WTC11 (cell line): ENCODE results near the gene RPTOR. TPM values are rescaled to one million over a fixed set of nuclear protein-coding genes. Genes with fewer than 3 reads are reported as not detected.

ENCODE experiments used
- ATAC-seq: fragments of 200-7000 bp; cut with Tn5 transposase; 2 replicates; pipeline ENCODE4 v1.10.0; 2021; ENCODE audit warnings: mild to moderate bottlenecking, moderate library complexity
- CTCF ChIA-PET: fragments of 300-600 bp; sonication (Branson Sonifier 250); formaldehyde crosslinking; loops from one replicate; lab custom pipeline; 2021; ENCODE audit warnings: antibody characterized with exemption; lab: Charles Lee
- POLR2A ChIA-PET: fragments of 350-600 bp; sonication (Branson Sonifier 250); formaldehyde crosslinking; loops from one replicate; lab custom pipeline; 2021; ENCODE audit warnings: antibody characterized with exemption; lab: Charles Lee
- DNase-seq: peaks from one replicate; pipeline ENCODE4 v3.0.0; 2021; ENCODE audit warnings: low spot score
- H3K27ac Mint-ChIP-seq: 2 replicates; pipeline ENCODE4 v1.8.0; 2021; ENCODE audit warnings: mixed read lengths
- H3K27me3 Mint-ChIP-seq: 2 replicates; pipeline ENCODE4 v1.8.0; 2021; ENCODE audit warnings: low read depth, mild to moderate bottlenecking, moderate library complexity, mixed read lengths
- H3K36me3 Mint-ChIP-seq: 2 replicates; pipeline ENCODE4 v1.8.0; 2021; ENCODE audit warnings: mixed read lengths
- H3K4me1 Mint-ChIP-seq: 2 replicates; pipeline ENCODE4 v1.8.0; 2022; ENCODE audit warnings: mixed read lengths
- H3K4me3 Mint-ChIP-seq: 2 replicates; pipeline ENCODE4 v1.8.0; 2021; ENCODE audit warnings: mild to moderate bottlenecking, moderate library complexity, mixed read lengths
- H3K9me3 Mint-ChIP-seq: 2 replicates; pipeline ENCODE4 v1.8.0; 2021; ENCODE audit warnings: mixed read lengths
- CDX4 ChIP-seq: fragments of 250-450 bp; sonication (Bioruptor Pico); IDR thresholded peaks from 2 replicates; pipeline ENCODE4 v1.9.0; 2021; ENCODE audit warnings: moderate library complexity, mild to moderate bottlenecking, inconsistent platforms, borderline replicate concordance
- E2F5 ChIP-seq: sonication (generic); formaldehyde crosslinking; IDR thresholded peaks from 2 replicates; pipeline ENCODE4 v1.8.1; 2022; ENCODE audit warnings: mild to moderate bottlenecking, moderate library complexity, missing genetic modification reagents
- GABPB1 ChIP-seq: sonication (generic); formaldehyde crosslinking; IDR thresholded peaks from 2 replicates; pipeline ENCODE4 v1.8.1; 2023; ENCODE audit warnings: mild to moderate bottlenecking, missing genetic modification reagents
- HMGXB4 ChIP-seq: sonication (generic); formaldehyde crosslinking; IDR thresholded peaks from 2 replicates; pipeline ENCODE4 v1.8.1; 2023; ENCODE audit warnings: mild to moderate bottlenecking, moderate library complexity, missing genetic modification reagents
- MXD4 ChIP-seq: fragments of 250-450 bp; sonication (Bioruptor Pico); IDR thresholded peaks from 2 replicates; pipeline ENCODE4 v1.8.0; 2021; ENCODE audit warnings: mild to moderate bottlenecking, moderate library complexity, borderline replicate concordance
- NFYB ChIP-seq: sonication (generic); formaldehyde crosslinking; conservative IDR thresholded peaks from 2 replicates; pipeline ENCODE4 v1.8.0; 2022; ENCODE audit warnings: low read depth, missing genetic modification reagents
- PRRX2 ChIP-seq: fragments of 250-450 bp; sonication (Bioruptor Pico); IDR thresholded peaks from 2 replicates; pipeline ENCODE4 v1.8.0; 2021; ENCODE audit warnings: mild to moderate bottlenecking
- TEAD4 ChIP-seq: sonication (generic); formaldehyde crosslinking; IDR thresholded peaks from 2 replicates; pipeline ENCODE4 v1.8.0; 2022; ENCODE audit warnings: mild to moderate bottlenecking, missing genetic modification reagents
- ZNF121 ChIP-seq: sonication (generic); formaldehyde crosslinking; IDR thresholded peaks from 2 replicates; pipeline ENCODE4 v1.8.0; 2023; ENCODE audit warnings: missing genetic modification reagents
- ZNF138 ChIP-seq: sonication (generic); formaldehyde crosslinking; conservative IDR thresholded peaks from 2 replicates; pipeline ENCODE4 v1.8.1; 2022; ENCODE audit warnings: mild to moderate bottlenecking, moderate library complexity, missing genetic modification reagents
- ZNF232 ChIP-seq: sonication (generic); formaldehyde crosslinking; IDR thresholded peaks from 2 replicates; pipeline ENCODE4 v1.8.0; 2022; ENCODE audit warnings: mild to moderate bottlenecking, missing genetic modification reagents
- ZSCAN18 ChIP-seq: fragments of 250-450 bp; sonication (Bioruptor Pico); IDR thresholded peaks from 2 replicates; pipeline ENCODE4 v2.1.2; 2022; ENCODE audit warnings: mild to moderate bottlenecking, moderate library complexity
- total RNA-seq: library from RNA; stranded (reverse); gene quantifications from 3 replicates; pipeline ENCODE4 v1.2.3, GENCODE V29; 2021
- TF ChIP-seq, protein P1 (sequence below): sonication (generic); formaldehyde crosslinking; IDR thresholded peaks from 2 replicates; pipeline ENCODE4 v1.8.0; 2022; ENCODE audit warnings: mild to moderate bottlenecking, missing genetic modification reagents
- TF ChIP-seq, protein P2 (sequence below): sonication (generic); formaldehyde crosslinking; IDR thresholded peaks from 2 replicates; pipeline ENCODE4 v1.8.0; 2022; ENCODE audit warnings: mild to moderate bottlenecking, missing genetic modification reagents
- TF ChIP-seq, protein P3 (sequence below): fragments of 250-450 bp; sonication (Bioruptor Pico); conservative IDR thresholded peaks from 2 replicates; pipeline ENCODE4 v1.9.0; 2021; ENCODE audit warnings: mild to moderate bottlenecking

Gene RPTOR
- total RNA-seq, 1 experiment from 2014 or later: 41.0 TPM

DNA sequence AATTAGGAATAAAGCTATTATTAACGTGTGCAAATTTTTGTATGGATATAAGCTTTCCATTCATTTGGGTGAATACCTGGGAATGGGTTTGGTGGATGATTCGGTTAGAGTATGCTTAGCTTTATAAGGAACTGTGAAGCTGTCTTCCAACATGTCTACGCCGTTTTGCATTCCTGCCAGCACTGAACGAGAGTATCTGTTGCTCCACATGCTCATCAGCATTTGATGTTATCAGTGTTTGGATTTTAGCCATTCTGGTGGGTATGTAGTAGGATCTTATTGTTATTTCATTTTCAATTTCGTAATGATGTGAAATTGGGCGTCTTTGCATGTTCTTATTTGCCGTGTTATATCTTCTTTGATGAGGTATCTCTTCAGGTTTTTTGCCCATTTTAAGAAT, 168.0 kb downstream of the RPTOR start (continued):
- TF ChIP-seq, protein P1, sequence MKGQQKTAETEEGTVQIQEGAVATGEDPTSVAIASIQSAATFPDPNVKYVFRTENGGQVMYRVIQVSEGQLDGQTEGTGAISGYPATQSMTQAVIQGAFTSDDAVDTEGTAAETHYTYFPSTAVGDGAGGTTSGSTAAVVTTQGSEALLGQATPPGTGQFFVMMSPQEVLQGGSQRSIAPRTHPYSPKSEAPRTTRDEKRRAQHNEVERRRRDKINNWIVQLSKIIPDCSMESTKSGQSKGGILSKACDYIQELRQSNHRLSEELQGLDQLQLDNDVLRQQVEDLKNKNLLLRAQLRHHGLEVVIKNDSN (CRISPR knock-in tag): no peak

- ATAC-seq (no peak), DNase-seq (no peak)
- POLR2A ChIA-PET: no interaction called here
- CTCF ChIA-PET: interaction anchor here (0.8 to 1.0 kb wide), 2 partner anchors 11 to 182 kb away, joined by 3 to 4 read pairs; no protein-coding TSS in a partner anchor
- H3K27ac Mint-ChIP-seq: no peak overlapping the region; the same call in 1 of the 2 replicates
- H3K4me1 Mint-ChIP-seq: peaks cover 30% of the 10 kb centered on the region
- H3K9me3 Mint-ChIP-seq: peaks cover 3% of the 10 kb centered on the region; the same call in 1 of the 2 replicates
- no peak for TF ChIP-seq E2F5 (CRISPR knock-in tag)
- TF ChIP-seq MXD4: no peak
- TF ChIP-seq, protein P2, sequence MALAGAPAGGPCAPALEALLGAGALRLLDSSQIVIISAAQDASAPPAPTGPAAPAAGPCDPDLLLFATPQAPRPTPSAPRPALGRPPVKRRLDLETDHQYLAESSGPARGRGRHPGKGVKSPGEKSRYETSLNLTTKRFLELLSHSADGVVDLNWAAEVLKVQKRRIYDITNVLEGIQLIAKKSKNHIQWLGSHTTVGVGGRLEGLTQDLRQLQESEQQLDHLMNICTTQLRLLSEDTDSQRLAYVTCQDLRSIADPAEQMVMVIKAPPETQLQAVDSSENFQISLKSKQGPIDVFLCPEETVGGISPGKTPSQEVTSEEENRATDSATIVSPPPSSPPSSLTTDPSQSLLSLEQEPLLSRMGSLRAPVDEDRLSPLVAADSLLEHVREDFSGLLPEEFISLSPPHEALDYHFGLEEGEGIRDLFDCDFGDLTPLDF (CRISPR knock-in tag): no peak
- TF ChIP-seq NFYB (CRISPR knock-in tag): no peak
- TF ChIP-seq, protein P3, sequence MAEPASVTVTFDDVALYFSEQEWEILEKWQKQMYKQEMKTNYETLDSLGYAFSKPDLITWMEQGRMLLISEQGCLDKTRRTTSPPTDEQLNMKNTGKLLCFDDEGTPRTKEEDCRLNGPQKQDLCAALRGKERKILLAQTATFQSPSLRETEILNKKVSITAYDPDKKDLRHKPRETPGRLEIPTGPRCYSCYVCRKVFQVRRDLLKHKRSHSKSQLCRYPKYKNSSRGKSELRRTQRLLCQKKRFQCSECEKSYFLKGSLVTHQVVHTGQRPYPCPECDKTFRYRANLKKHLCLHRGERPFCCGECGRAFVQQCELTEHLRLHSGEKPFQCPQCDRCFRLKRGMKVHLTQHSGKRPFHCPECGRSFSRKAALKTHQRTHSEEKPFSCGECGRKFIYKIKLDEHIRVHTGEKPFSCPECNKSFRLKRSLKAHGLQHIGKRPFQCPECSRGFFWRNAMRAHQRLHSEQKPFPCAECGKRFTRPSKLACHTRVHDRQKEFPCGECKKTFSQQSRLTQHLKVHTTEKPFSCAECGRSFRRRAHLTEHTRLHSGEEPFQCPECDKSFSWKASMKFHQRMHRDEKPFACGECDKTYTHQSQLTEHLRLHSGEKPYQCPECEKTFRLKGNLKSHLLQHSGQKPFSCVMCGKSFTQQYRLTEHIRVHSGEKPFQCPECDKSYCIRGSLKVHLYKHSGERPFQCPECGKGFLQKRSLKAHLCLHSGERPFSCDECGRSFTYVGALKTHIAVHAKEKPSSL (CRISPR knock-in tag): no peak
- no peak for TF ChIP-seq ZNF121 (CRISPR knock-in tag)
- TF ChIP-seq ZSCAN18 (CRISPR knock-in tag): no peak
- TF ChIP-seq ZNF138 (CRISPR knock-in tag): no peak
- no peak for TF ChIP-seq TEAD4 (CRISPR knock-in tag)
- no peak for TF ChIP-seq PRRX2 (CRISPR knock-in tag)
- TF ChIP-seq CDX4 (CRISPR knock-in tag): no peak
- TF ChIP-seq GABPB1 (CRISPR knock-in tag): no peak
- TF ChIP-seq HMGXB4 (CRISPR knock-in tag): no peak
- no peak for TF ChIP-seq ZNF232 (CRISPR knock-in tag)
- TF ChIP-seq, all 79 proteins: peak for 0
- no peaks in the 10 kb centered on the region for H3K27me3 Mint-ChIP-seq
- no peaks in the 10 kb centered on the region for H3K36me3 Mint-ChIP-seq
- H3K4me3 Mint-ChIP-seq: no peak overlapping the region
Observed at GRCh38 chr17:80716986-80717719, 172.5 kb downstream of the RPTOR start.
